Thoracic aorta (tissue), 2 donors: ENCODE results near the gene KHNYN. TPM values are rescaled to one million over a fixed set of nuclear protein-coding genes. Genes with fewer than 3 reads are reported as not detected.

Experiments used
- ATAC-seq: fragments of 150-250 bp; one replicate; pipeline ENCODE4 v1.8.0; 2017; ENCODE audit warnings: low read depth; ENCODE audit not compliant: insufficient number of reproducible peaks, low FRiP score
- DNase-seq: peaks from one replicate; pipeline ENCODE4 v3.0.0-alpha.2; 2020; ENCODE audit warnings: low spot score
- H3K27ac ChIP-seq, 2 donors: fragments of 200-600 bp; sonication (generic); 1 replicate in 1 of 2; 2 replicates in 1 of 2; pipeline ENCODE4 v1.5.1; 2016; ENCODE audit warnings: mild to moderate bottlenecking in 2 of 2, moderate library complexity in 2 of 2
- H3K27me3 ChIP-seq: fragments of 200-600 bp; sonication (generic); replicated peaks from 2 replicates; pipeline ENCODE4 v1.6.0; 2016; ENCODE audit warnings: mild to moderate bottlenecking; ENCODE audit not compliant: insufficient read depth
- H3K36me3 ChIP-seq: fragments of 200-600 bp; sonication (generic); one replicate; pipeline ENCODE4 v1.5.1; 2016
- H3K4me1 ChIP-seq, 2 donors: fragments of 200-600 bp; sonication (generic); 1 replicate in 1 of 2; 2 replicates in 1 of 2; pipeline versions ENCODE4 v1.5.1 to v1.6.0; 2016; ENCODE audit warnings: low read depth in 2 of 2, mild to moderate bottlenecking in 1 of 2; ENCODE audit not compliant: control insufficient read depth in 1 of 2
- H3K4me3 ChIP-seq: fragments of 200-600 bp; sonication (generic); 2 replicates; pipeline ENCODE4 v1.5.1; 2016; ENCODE audit warnings: mild to moderate bottlenecking
- H3K9me3 ChIP-seq: fragments of 200-600 bp; sonication (generic); 2 replicates; pipeline ENCODE4 v1.5.1; 2016
- total RNA-seq, 2 donors: library from RNA; depleted of rRNA; stranded (reverse); fragments of >200 nt; gene quantifications; one replicate each; pipeline versions ENCODE4 v1.1.0 to v1.2.3, GENCODE V29; 2016
- TF ChIP-seq, protein P1 (sequence below): fragments of 200-600 bp; sonication (generic); IDR thresholded peaks from one replicate; pipeline ENCODE4 v1.5.1; 2019; ENCODE audit warnings: antibody characterized with exemption

The KHNYN gene
- total RNA-seq, 2 donors from 2014 or later, result 62.8 to 71.6 TPM

DNA sequence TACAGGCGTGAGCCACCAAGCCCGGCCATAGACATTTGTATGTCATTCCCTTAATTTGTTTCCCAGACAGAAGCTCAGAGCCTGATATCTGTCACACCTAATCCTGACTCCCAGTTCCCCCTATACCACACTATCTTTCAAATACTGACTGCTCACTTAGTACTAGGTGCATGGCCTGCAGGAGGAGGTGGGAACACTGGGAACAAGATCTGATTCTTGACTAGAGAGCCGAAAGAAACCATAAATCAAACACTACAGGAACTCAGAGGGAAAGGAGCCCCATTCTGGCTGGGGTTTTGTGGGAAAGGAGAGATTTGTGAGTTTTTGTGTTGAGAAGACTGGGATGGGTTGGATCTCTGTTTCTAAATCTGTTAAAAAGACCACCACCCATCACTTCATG is 4.9 kb downstream of the KHNYN start:
- peaks cover 52% of the 10 kb centered on the region for H3K36me3 ChIP-seq
- H3K4me1 ChIP-seq, result peaks cover 7 to 33% of the 10 kb centered on the region in 2 donors

DNA sequence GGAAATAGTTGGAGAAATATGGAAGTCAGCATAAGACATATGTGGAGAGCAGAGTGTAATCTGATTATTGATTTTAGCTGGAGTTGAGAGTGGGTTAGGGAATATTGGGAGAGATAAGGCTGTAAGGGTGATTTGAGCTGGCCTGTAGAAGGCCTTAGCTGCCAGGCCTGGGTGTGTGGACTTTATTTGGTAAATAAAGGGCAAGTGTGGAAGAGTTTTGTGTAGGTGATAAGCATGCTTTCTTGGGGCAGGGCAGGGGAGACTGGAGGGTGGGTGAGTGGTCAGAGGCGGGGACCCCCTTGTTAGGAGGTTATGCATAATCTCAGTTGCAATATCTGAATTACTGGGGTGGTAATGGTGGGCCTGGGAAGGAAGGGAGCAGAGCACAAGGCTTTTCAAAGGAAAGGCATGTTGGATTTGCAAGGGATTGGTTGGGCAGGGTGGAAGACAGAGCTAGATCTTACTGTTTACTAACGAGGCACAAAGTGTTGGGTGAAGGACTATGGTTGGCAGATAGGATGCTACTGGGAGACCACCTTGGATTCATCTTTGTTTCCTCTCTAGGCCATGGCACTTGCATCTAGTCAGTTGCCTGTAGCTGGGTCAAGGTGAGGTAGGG is 5.5 kb downstream of the KHNYN start:
- Histone ChIP-seq H3K27ac (no peak overlapping the region), H3K4me1 (peaks cover 7 to 39% of the 10 kb centered on the region in 2 donors), H3K4me3 (no peak overlapping the region), H3K36me3 (peaks cover 58% of the 10 kb centered on the region), H3K9me3 (no peaks in the 10 kb centered on the region), H3K27me3 (no peaks in the 10 kb centered on the region)
- no peak for DNase-seq
- TF ChIP-seq, protein P1, sequence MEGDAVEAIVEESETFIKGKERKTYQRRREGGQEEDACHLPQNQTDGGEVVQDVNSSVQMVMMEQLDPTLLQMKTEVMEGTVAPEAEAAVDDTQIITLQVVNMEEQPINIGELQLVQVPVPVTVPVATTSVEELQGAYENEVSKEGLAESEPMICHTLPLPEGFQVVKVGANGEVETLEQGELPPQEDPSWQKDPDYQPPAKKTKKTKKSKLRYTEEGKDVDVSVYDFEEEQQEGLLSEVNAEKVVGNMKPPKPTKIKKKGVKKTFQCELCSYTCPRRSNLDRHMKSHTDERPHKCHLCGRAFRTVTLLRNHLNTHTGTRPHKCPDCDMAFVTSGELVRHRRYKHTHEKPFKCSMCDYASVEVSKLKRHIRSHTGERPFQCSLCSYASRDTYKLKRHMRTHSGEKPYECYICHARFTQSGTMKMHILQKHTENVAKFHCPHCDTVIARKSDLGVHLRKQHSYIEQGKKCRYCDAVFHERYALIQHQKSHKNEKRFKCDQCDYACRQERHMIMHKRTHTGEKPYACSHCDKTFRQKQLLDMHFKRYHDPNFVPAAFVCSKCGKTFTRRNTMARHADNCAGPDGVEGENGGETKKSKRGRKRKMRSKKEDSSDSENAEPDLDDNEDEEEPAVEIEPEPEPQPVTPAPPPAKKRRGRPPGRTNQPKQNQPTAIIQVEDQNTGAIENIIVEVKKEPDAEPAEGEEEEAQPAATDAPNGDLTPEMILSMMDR, result no peak
- ATAC-seq, result no peak

More for the DNA sequence above, 4.9 kb downstream of the KHNYN start:
- TF ChIP-seq, protein P1, result no peak
- Histone ChIP-seq H3K27me3 (no peaks in the 10 kb centered on the region), H3K9me3 (no peaks in the 10 kb centered on the region), H3K4me3 (no peak overlapping the region), H3K27ac (no peak overlapping the region)
- ATAC-seq (no peak), DNase-seq (no peak)

DNA sequence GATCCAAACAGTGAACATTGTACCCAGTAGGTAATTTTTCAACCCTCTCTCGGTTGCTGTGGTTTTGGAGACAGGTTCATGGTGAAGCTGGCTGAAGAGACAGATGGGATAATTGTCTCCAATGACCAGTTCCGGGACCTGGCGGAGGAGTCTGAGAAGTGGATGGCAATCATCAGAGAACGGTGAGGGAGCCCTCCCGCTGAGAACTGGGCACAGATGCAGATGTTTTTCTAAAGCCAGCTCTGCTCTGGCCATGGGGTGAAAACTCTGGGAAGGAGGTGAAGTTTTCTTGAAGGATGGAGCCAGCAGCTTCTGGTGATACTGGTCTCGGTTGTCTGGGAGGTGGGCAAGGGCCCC is 6.2 kb downstream of the KHNYN start:
- DNase-seq (no peak), ATAC-seq (no peak)
- peaks cover 7 to 40% of the 10 kb centered on the region in 2 donors for H3K4me1 ChIP-seq
- no peaks in the 10 kb centered on the region for H3K27me3 ChIP-seq
- TF ChIP-seq, protein P1, result no peak
- no peaks in the 10 kb centered on the region for H3K9me3 ChIP-seq
- peak overlapping the region in 1 of 2 donors; percentile 43 for H3K27ac ChIP-seq
- H3K4me3 ChIP-seq, result no peak overlapping the region
- peaks cover 61% of the 10 kb centered on the region for H3K36me3 ChIP-seq

DNA sequence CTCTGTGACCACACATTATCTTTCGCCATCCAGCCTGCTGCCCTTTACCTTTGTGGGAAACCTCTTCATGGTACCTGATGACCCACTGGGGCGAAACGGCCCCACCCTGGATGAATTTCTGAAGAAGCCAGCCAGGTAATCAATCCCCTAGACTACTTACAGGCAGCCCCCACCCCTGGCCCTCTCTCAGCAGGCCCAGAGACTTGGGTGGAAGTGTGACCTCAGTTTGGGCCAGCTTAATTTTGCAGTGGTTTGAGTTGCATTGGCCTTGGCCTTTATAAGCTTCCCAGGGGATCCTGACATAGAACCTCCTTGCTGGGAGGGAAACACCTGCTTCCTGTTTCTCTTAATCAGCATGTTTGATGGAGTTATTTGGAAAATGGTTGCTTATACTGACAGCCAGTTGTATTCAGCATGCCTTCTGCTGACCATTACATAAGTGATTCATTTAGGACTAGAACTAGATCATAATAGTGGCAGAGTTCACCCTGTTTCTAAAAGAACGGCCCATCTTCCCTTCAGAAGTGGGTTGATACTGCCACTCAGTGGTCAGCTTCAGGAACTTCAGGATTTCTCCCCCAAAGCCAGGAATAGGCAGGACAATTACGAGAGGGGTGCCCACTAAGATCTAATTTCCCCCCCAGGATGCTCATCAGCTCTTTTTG is 6.7 kb downstream of the KHNYN start:
- no peak overlapping the region for H3K4me3 ChIP-seq
- ATAC-seq (peak; percentile 71), DNase-seq (no peak)
- peaks cover 61% of the 10 kb centered on the region for H3K36me3 ChIP-seq
- H3K27ac ChIP-seq, result peak overlapping the region in 1 of 2 donors; percentile 43
- H3K4me1 ChIP-seq, result peaks cover 2 to 40% of the 10 kb centered on the region in 2 donors
- TF ChIP-seq, protein P1, result peak; percentile 79
- no peaks in the 10 kb centered on the region for H3K9me3 ChIP-seq
- no peaks in the 10 kb centered on the region for H3K27me3 ChIP-seq

DNA sequence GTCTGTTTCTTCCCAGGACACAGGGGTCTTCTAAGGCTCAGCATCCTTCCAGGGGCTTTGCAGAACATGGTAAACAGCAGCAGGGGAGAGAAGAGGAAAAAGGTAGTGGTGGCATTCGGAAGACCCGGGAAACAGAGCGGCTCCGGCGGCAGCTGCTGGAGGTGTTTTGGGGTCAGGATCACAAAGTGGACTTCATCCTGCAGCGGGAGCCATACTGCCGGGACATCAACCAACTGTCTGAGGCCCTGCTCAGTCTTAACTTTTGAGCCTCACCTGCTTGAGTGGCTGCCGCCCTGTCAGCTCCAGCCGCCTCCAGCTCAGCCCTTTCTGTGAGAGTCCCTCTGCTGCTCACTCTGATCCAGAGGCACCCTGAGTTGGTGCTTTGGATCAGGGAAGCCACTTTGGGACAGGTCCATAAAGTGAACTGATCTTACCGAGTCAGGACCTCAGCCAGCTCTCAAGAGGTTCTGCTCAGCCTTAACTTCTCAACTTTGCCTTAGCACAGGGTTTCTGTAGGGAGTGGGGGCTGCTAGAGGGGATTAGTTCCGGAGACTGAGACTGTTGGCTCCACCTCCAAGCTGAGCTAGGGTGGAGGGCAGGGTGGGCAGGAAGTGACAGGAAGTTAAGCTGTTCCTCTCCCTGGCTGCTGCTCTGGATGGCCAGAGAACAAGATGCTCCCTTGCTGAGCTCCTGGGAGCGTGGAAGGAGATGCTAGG is 7.4 kb downstream of the KHNYN start:
- Histone ChIP-seq H3K9me3 (no peaks in the 10 kb centered on the region), H3K27ac (no peak overlapping the region), H3K27me3 (no peaks in the 10 kb centered on the region), H3K4me3 (no peak overlapping the region), H3K4me1 (peaks cover 0 to 37% of the 10 kb centered on the region in 2 donors), H3K36me3 (peaks cover 61% of the 10 kb centered on the region)
- TF ChIP-seq, protein P1, result no peak
- DNase-seq (no peak), ATAC-seq (no peak)
